A204.1 (cell line): ENCODE data around the gene HTD2.

ENCODE experiments used
- FAIRE-seq: peaks from 2 replicates; lab custom pipeline; 2012; peaks lifted over from hg19 to GRCh38; lab: Jason Lieb, UNC

Gene HTD2

DNA sequence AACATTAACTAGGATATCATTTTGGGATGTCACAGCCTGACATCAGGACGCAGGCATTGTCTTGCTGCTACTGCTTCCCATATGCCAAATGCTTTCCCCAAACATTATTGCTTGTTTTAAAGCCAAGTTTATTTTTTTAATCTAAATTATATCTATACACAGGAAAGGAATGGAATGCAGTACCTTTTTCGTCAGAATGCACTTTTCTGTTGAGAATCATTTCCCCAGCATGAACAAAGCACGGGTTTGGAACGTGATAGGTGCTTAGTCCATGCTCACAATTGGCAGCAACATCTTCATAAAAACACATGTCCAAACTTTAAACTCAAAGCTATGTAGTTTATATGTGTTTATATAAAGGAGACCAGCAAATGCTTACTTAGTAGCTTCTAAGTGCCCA lies 52.5 kb downstream of the HTD2 start:
- FAIRE-seq, result no peak

DNA sequence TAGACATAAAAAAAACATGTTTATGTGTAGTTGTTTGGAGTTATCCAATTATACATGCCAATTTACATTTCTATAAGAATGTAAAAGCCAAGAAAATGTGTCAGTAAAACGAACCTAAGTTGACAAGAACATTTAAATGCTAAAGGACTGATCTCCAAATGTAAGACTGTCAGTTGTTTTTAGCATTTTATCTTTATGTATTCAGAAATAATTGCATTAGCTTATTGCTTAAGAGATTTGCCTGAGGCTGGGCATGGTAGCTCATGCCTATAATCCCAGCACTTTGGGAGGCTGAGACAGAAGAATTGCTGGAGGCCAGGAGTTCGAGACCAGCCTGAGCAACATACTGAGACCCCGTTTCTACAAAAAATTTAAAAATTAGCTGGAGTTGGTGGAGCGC lies 53.3 kb downstream of the HTD2 start:
- FAIRE-seq, result no peak

DNA sequence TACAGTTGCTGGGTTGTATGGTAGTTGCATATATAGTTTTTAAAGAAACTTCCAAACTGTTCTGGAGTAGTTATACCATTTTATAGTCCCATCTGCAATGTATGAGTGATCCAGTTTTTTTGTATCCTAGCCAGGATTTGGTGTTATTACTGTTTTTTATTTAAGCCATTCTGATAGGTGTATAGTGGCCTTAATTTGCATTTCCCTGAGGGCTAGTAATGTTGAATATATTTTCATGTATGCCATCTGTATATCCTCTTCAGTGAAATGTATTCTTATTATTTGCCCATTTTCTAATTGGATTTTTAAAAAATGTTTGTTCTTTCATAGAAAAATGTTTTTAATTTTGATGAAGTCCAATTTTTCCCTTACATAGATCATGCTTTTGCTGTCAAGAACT lies 55.5 kb downstream of the HTD2 start:
- FAIRE-seq, result no peak

DNA sequence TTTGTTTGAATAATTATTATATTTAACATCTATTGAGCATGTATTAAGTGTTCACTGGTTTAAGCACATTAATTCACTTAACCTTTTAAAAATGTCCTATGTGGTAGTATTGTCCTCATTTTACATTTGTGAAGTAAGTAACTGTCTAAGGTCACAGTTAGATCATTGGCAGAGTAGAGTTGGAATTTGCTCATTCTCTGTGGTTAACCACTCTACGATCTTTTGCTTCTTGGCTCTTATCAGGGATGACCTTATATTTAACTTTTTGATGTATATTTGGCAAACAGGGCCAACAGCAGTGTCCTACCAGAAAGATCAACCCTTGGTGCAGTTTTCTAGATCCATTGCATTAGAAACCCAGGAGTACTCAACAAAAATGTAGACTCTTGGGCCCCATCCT lies 60.4 kb downstream of the HTD2 start:
- no peak for FAIRE-seq

DNA sequence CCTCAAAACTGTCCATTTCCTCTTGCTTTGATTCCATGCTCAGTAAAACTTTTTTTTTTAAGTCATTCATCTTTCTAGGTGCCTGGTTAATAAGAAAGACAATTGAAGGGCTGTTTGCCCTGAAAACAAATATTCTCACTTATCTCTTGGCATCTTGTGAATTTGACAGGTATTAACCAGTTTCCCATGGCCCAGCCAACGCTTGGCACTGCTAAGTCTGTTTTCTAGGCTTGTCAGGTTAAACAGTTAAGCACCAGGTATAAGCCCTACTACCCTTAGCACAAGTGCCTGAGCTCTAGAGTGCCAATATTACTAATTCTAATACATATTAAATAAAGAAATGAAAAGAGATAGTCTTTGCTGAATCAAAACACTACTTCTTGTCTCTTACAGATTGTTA lies 62.7 kb downstream of the HTD2 start:
- FAIRE-seq, result no peak
